Keratinocyte (primary cell): ENCODE results near the gene PCGF1. TPM values are rescaled to one million over a fixed set of nuclear protein-coding genes. Genes with fewer than 3 reads are reported as not detected.

Experiments
- DNase-seq: peaks from one replicate; pipeline ENCODE4 v3.0.0-alpha.2; 2011; ENCODE audit warnings: low read depth, missing footprints, low spot score
- FAIRE-seq: peaks from 2 replicates; lab custom pipeline; 2011; peaks lifted over from hg19 to GRCh38; lab: Jason Lieb, UNC
- H2AFZ ChIP-seq: 2 replicates; pipeline ENCODE4 v1.6.0; 2012; ENCODE audit warnings: low read length, control low read depth, inconsistent platforms; ENCODE audit not compliant: control insufficient read depth
- H3K27ac ChIP-seq: 2 replicates; pipeline ENCODE4 v1.5.1; 2011; ENCODE audit warnings: low read length; ENCODE audit not compliant: control insufficient read depth, insufficient read depth
- H3K27me3 ChIP-seq: 3 replicates; pipeline ENCODE4 v1.6.0; 2011; ENCODE audit warnings: low read length; ENCODE audit not compliant: control insufficient read depth, insufficient read depth; ENCODE audit errors: extremely low read depth
- H3K36me3 ChIP-seq, 2 experiments: 2 replicates in 1 of 2; 3 replicates in 1 of 2; pipeline ENCODE4 v1.5.1; 2011; ENCODE audit warnings: low read length in 2 of 2, mild to moderate bottlenecking in 1 of 2; ENCODE audit not compliant: control insufficient read depth in 2 of 2, insufficient read depth in 2 of 2; ENCODE audit errors: extremely low read depth in 1 of 2
- H3K4me1 ChIP-seq: 3 replicates; pipeline ENCODE4 v1.5.1; 2011; ENCODE audit warnings: low read length; ENCODE audit not compliant: control insufficient read depth, insufficient read depth; ENCODE audit errors: extremely low read depth
- H3K4me2 ChIP-seq: 3 replicates; pipeline ENCODE4 v1.6.0; 2011; ENCODE audit warnings: low read depth, low read length; ENCODE audit not compliant: control insufficient read depth, insufficient read depth; ENCODE audit errors: extremely low read depth
- H3K4me3 ChIP-seq, 3 experiments: fragments of 200-600 bp in 1 of 3; sonication (generic) in 1 of 3; 2 replicates in 2 of 3; 3 replicates in 1 of 3; pipeline ENCODE4 v1.5.1; 2011 to 2016; ENCODE audit warnings: low read length in 3 of 3, mild to moderate bottlenecking in 3 of 3, control low read depth in 2 of 3, inconsistent platforms in 1 of 3, low read depth in 1 of 3, mixed read lengths in 1 of 3, mixed run types in 1 of 3, moderate library complexity in 1 of 3; ENCODE audit not compliant: control insufficient read depth in 2 of 3, insufficient read depth in 2 of 3; ENCODE audit errors: extremely low read depth in 1 of 3
- H3K79me2 ChIP-seq: 2 replicates; pipeline ENCODE4 v1.6.0; 2012; ENCODE audit warnings: low read length; ENCODE audit not compliant: control insufficient read depth, insufficient read depth
- H3K9ac ChIP-seq: 3 replicates; pipeline ENCODE4 v1.6.0; 2011; ENCODE audit warnings: low read length; ENCODE audit not compliant: control insufficient read depth, insufficient read depth; ENCODE audit errors: extremely low read depth
- H3K9me1 ChIP-seq: 3 replicates; pipeline ENCODE4 v1.6.0; 2011; ENCODE audit warnings: low read length; ENCODE audit not compliant: control insufficient read depth, insufficient read depth; ENCODE audit errors: extremely low read depth
- H3K9me3 ChIP-seq: 2 replicates; pipeline ENCODE4 v1.5.1; 2012; ENCODE audit warnings: low read depth, low read length; ENCODE audit not compliant: control insufficient read depth
- H4K20me1 ChIP-seq: 3 replicates; pipeline ENCODE4 v1.6.0; 2011; ENCODE audit warnings: low read length; ENCODE audit not compliant: control insufficient read depth, insufficient read depth; ENCODE audit errors: extremely low read depth
- EZH2 ChIP-seq: IDR thresholded peaks from one replicate; pipeline ENCODE4 v1.6.1; 2012; ENCODE audit warnings: inconsistent platforms, mild to moderate bottlenecking, low read length, moderate library complexity
- dilution Hi-C: fragments of 300-500 bp; cut with MboI; formaldehyde crosslinking; loops from one replicate; pipeline ENCODE4 v1.7.0; 2020; ENCODE audit warnings: low sequenced_read_pairs; ENCODE audit not compliant: extremely low pct_ligation_motif_present
- polyA plus RNA-seq, 5 experiments: library from polyadenylated mRNA; depleted of rRNA in 3 of 5; stranded (reverse) in 3 of 5; stranded (forward) in 1 of 5; unstranded in 1 of 5; fragments of >200 nt; gene quantifications; 1 replicate in 1 of 5; 2 replicates in 3 of 5; 3 replicates in 1 of 5; pipeline versions ENCODE4 v1.2.1 to v1.2.3, GENCODE V29; 2011 to 2012; ENCODE audit warnings: missing spikeins in 2 of 5, low read depth in 1 of 5, low replicate concordance in 1 of 5
- TF ChIP-seq, protein P1 (sequence below), 3 experiments: IDR thresholded peaks in 1 of 3; conservative IDR thresholded peaks in 1 of 3; optimal IDR thresholded peaks in 1 of 3; 2 replicates in 2 of 3; 3 replicates in 1 of 3; pipeline versions ENCODE3 to v1.5.1; 2011; ENCODE audit warnings: low read length in 3 of 3, mild to moderate bottlenecking in 3 of 3, moderate library complexity in 2 of 3, control low read depth in 1 of 3, inconsistent platforms in 1 of 3; ENCODE audit not compliant: insufficient read depth in 2 of 3; ENCODE audit errors: extremely low read depth in 1 of 3

Gene PCGF1
- polyA plus RNA-seq, 1 donor (not counting 4 experiments of a cell fraction or from before 2014, with no cell fraction given): 29.1 TPM

DNA sequence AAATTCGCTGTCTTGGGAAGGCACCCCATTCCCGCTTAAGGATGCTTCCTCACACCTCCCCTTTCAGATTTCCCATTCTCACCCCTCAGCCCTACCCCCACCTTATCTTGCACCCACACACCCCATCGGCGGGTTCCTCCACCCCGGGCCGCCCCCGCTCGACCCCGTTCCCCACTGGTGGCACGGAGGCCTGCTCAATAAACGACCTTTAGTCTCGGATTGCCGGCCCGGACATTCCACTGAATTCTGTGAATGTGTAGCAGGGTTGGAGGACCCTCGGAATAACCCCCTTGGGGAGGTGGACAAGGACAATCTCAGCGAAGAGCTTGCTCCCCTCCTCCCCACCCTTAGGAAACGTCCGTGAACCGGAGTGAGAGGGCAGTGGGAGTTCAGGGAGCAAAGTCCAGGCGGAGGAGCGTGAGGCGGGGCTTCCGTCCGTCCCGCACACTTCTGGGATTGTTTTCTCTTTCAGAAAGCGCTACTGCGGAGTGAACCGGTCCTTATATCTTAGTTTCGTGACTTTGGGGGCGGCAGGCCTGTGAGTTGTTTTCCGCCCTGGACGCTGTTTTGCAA lies 5.3 kb downstream of the PCGF1 start:
- H4K20me1 ChIP-seq: no peaks in the 10 kb centered on the region
- H3K79me2 ChIP-seq: peaks cover 16% of the 10 kb centered on the region
- dilution Hi-C loops: no loop called here
- DNase-seq: no peak
- no peaks in the 10 kb centered on the region for H3K9me3 ChIP-seq
- no peaks in the 10 kb centered on the region for H3K9me1 ChIP-seq
- no peak overlapping the region for H3K27ac ChIP-seq
- no peak for TF ChIP-seq EZH2
- TF ChIP-seq, protein P1, sequence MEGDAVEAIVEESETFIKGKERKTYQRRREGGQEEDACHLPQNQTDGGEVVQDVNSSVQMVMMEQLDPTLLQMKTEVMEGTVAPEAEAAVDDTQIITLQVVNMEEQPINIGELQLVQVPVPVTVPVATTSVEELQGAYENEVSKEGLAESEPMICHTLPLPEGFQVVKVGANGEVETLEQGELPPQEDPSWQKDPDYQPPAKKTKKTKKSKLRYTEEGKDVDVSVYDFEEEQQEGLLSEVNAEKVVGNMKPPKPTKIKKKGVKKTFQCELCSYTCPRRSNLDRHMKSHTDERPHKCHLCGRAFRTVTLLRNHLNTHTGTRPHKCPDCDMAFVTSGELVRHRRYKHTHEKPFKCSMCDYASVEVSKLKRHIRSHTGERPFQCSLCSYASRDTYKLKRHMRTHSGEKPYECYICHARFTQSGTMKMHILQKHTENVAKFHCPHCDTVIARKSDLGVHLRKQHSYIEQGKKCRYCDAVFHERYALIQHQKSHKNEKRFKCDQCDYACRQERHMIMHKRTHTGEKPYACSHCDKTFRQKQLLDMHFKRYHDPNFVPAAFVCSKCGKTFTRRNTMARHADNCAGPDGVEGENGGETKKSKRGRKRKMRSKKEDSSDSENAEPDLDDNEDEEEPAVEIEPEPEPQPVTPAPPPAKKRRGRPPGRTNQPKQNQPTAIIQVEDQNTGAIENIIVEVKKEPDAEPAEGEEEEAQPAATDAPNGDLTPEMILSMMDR (optimal IDR thresholded peaks at IDR 0.05 in 1 of 3, IDR thresholded peaks at IDR 0.05 in 1 of 3, conservative IDR thresholded peaks at IDR 0.05 in 1 of 3; ENCODE audit: extremely low read depth in 1 of 3, insufficient read depth in 2 of 3, low read length in 3 of 3): no peak
- H3K4me3 ChIP-seq: peak overlapping the region; percentile 47 to 70 (median 63)
- peak overlapping the region; percentile 84 for H2AFZ ChIP-seq
- peak overlapping the region; percentile 94 for H3K4me2 ChIP-seq
- H3K36me3 ChIP-seq: peaks cover 9 to 10% of the 10 kb centered on the region in 2 experiments
- H3K9ac ChIP-seq: peak overlapping the region; percentile 64
- peaks cover 44% of the 10 kb centered on the region for H3K4me1 ChIP-seq
- no peak for FAIRE-seq
- peaks cover 41% of the 10 kb centered on the region for H3K27me3 ChIP-seq

- no peak for FAIRE-seq
- Histone ChIP-seq H3K27me3 (peaks cover 41% of the 10 kb centered on the region), H3K9ac (no peak overlapping the region), H3K27ac (no peak overlapping the region), H3K4me1 (peaks cover 39% of the 10 kb centered on the region), H3K79me2 (peaks cover 9% of the 10 kb centered on the region), H3K4me2 (no peak overlapping the region), H3K9me1 (no peaks in the 10 kb centered on the region), H3K9me3 (no peaks in the 10 kb centered on the region), H4K20me1 (no peaks in the 10 kb centered on the region), H3K36me3 (peaks cover 9 to 10% of the 10 kb centered on the region in 2 experiments), H2AFZ (no peak overlapping the region), H3K4me3 (no peak overlapping the region)
- TF ChIP-seq, protein P1 (optimal IDR thresholded peaks at IDR 0.05 in 1 of 3, IDR thresholded peaks at IDR 0.05 in 1 of 3, conservative IDR thresholded peaks at IDR 0.05 in 1 of 3; ENCODE audit: extremely low read depth in 1 of 3, insufficient read depth in 2 of 3, low read length in 3 of 3): no peak
- no peak for TF ChIP-seq EZH2
- DNase-seq: no peak
- dilution Hi-C loops: no loop called here
Measured at GRCh38 chr2:74501335-74502071, 6.0 kb downstream of the PCGF1 start.
